Left lung (tissue), 10 donors: ENCODE data around the gene MED28. TPM values are rescaled to one million over a fixed set of nuclear protein-coding genes. Genes with fewer than 3 reads are reported as not detected.

Source experiments
- ATAC-seq: fragments of 200-7000 bp; cut with Tn5 transposase; one replicate; pipeline ENCODE4 v1.9.1; 2020; ENCODE audit warnings: moderate library complexity
- DNase-seq, 4 donors: peaks; one replicate each; pipeline ENCODE4 v3.0.0-alpha.2; 2013 to 2020
- H3K27ac ChIP-seq, 2 donors: fragments of 200-600 bp; sonication (generic) in 1 of 2; one replicate each; pipeline versions ENCODE4 v1.5.0 to v1.8.0; 2020 to 2021
- H3K27me3 ChIP-seq, 2 donors: fragments of 200-600 bp; sonication (generic) in 1 of 2; one replicate each; pipeline versions ENCODE4 v1.5.0 to v1.8.0; 2020 to 2021
- H3K36me3 ChIP-seq, 2 donors: fragments of 200-600 bp; sonication (generic) in 1 of 2; one replicate each; pipeline versions ENCODE4 v1.5.0 to v1.8.0; 2020 to 2021
- H3K4me1 ChIP-seq, 2 donors: fragments of 200-600 bp; one replicate each; pipeline ENCODE4 v1.8.0; 2021
- H3K4me3 ChIP-seq, 2 donors: fragments of 200-600 bp; sonication (generic) in 1 of 2; one replicate each; pipeline versions ENCODE4 v1.5.0 to v1.8.0; 2020 to 2021; ENCODE audit warnings: mild to moderate bottlenecking in 1 of 2
- H3K9me3 ChIP-seq, 2 donors: fragments of 200-600 bp; sonication (generic) in 1 of 2; one replicate each; pipeline versions ENCODE4 v1.5.0 to v1.8.0; 2020 to 2021
- CTCF ChIP-seq, 2 donors: fragments of 200-600 bp; sonication (generic) in 1 of 2; IDR thresholded peaks; one replicate each; pipeline versions ENCODE4 v1.5.0 to v1.8.0; 2021; ENCODE audit warnings: antibody characterized with exemption in 2 of 2
- intact Hi-C, 2 donors: fragments of 100-400 bp; cut with DNase I; formaldehyde crosslinking; loops; one replicate each; pipeline versions ENCODE4 v1.11.2 to v1.14.2; 2022
- polyA plus RNA-seq, 6 donors: library from polyadenylated mRNA; unstranded; fragments of 120-200 nt; gene quantifications; one replicate each; pipeline ENCODE4 v1.2.1, GENCODE V29; 2013; ENCODE audit not compliant: insufficient read length in 6 of 6
- total RNA-seq, 2 donors: library from RNA; stranded (reverse); fragmentation: NEBNext Ultra II Directional; extraction: Animal tissue kit (Norgen Biotek cat#: 25700); gene quantifications; one replicate each; pipeline ENCODE4 v1.2.1, GENCODE V29; 2021
- donor health status: DM: no; HTN: yes; CAD: no.
- donor health status: DM: no; HTN: no; CAD: no.

Gene MED28
- total and polyA plus RNA-seq, 8 donors: 41.1 to 73.6 (median 69.2) TPM

GRCh38 chr4:17583941-17584340, 30.5 kb upstream of the MED28 start:
- H3K4me1 ChIP-seq: peaks cover 2 to 31% of the 10 kb centered on the region in 2 donors
- DNase-seq (no peak), ATAC-seq (no peak)
- TF ChIP-seq CTCF (IDR thresholded peaks at IDR 0.05): no peak
- H3K27ac ChIP-seq: no peak overlapping the region
- no peaks in the 10 kb centered on the region for H3K9me3 ChIP-seq
- H3K27me3 ChIP-seq: no peaks in the 10 kb centered on the region
- H3K4me3 ChIP-seq: no peak overlapping the region
- intact Hi-C loops: no loop called here
- peaks cover 0 to 86% of the 10 kb centered on the region in 2 donors for H3K36me3 ChIP-seq

GRCh38 chr4:17584521-17585213, 29.8 kb upstream of the MED28 start:
- Histone ChIP-seq H3K36me3 (peaks cover 0 to 94% of the 10 kb centered on the region in 2 donors), H3K4me1 (peaks cover 0 to 26% of the 10 kb centered on the region in 2 donors), H3K27ac (no peak overlapping the region), H3K9me3 (no peaks in the 10 kb centered on the region), H3K27me3 (no peaks in the 10 kb centered on the region), H3K4me3 (no peak overlapping the region)
- intact Hi-C loops: no loop called here
- ATAC-seq (no peak), DNase-seq (no peak)
- TF ChIP-seq CTCF (IDR thresholded peaks at IDR 0.05): no peak

- no peaks in the 10 kb centered on the region for H3K27me3 ChIP-seq
- H3K36me3 ChIP-seq: peaks cover 0 to 100% of the 10 kb centered on the region in 2 donors
- no peaks in the 10 kb centered on the region for H3K9me3 ChIP-seq
- peaks cover 0 to 12% of the 10 kb centered on the region in 2 donors for H3K4me1 ChIP-seq
- ATAC-seq (no peak), DNase-seq (no peak)
- intact Hi-C loops: no loop called here
- no peak overlapping the region for H3K4me3 ChIP-seq
- no peak overlapping the region for H3K27ac ChIP-seq
- TF ChIP-seq CTCF (IDR thresholded peaks at IDR 0.05): no peak
These were observed 27.2 kb upstream of the MED28 start for GRCh38 chr4:17587094-17587822.

- DNase-seq (no peak), ATAC-seq (no peak)
- H3K27ac ChIP-seq: no peak overlapping the region
- H3K4me1 ChIP-seq: peaks cover 0 to 29% of the 10 kb centered on the region in 2 donors
- no peaks in the 10 kb centered on the region for H3K9me3 ChIP-seq
- H3K36me3 ChIP-seq: peaks cover 0 to 100% of the 10 kb centered on the region in 2 donors
- no peak overlapping the region for H3K4me3 ChIP-seq
- intact Hi-C loops: no loop called here
- H3K27me3 ChIP-seq: no peaks in the 10 kb centered on the region
- TF ChIP-seq CTCF (IDR thresholded peaks at IDR 0.05): no peak
These were observed 25.1 kb upstream of the MED28 start for GRCh38 chr4:17589355-17589754.

- Histone ChIP-seq H3K27ac (no peak overlapping the region), H3K27me3 (no peaks in the 10 kb centered on the region), H3K4me3 (no peak overlapping the region), H3K9me3 (no peaks in the 10 kb centered on the region), H3K36me3 (peaks cover 0 to 100% of the 10 kb centered on the region in 2 donors), H3K4me1 (peaks cover 0 to 42% of the 10 kb centered on the region in 2 donors)
- ATAC-seq: peak; percentile 52
- DNase-seq: no peak
- TF ChIP-seq CTCF (IDR thresholded peaks at IDR 0.05): no peak
- intact Hi-C loops: no loop called here
These were observed 18.9 kb upstream of the MED28 start for GRCh38 chr4:17595471-17596005.
